ENCODE results near the gene GRIK4.

- no peak for TF ChIP-seq CTCF (conservative IDR thresholded peaks at IDR 0.05; ENCODE audit: low read depth, low read length)
- no peak for TF ChIP-seq EZH2 (IDR thresholded peaks at IDR 0.05; ENCODE audit: low read length, unreplicated experiment)
- no peak for TF ChIP-seq EZH2phosphoT487 (IDR thresholded peaks at IDR 0.05; ENCODE audit: borderline replicate concordance, low read length)
These were observed 497.0 kb downstream of the GRIK4 start for GRCh38 chr11:121008551-121008950.

Data from PC-3 (cell line).